AG09319 (cell line): ENCODE measurements around the gene PGPEP1.

ENCODE experiments used
- DNase-seq: peaks from one replicate; pipeline ENCODE4 v3.0.0-alpha.2; 2010; ENCODE audit warnings: low read depth; ENCODE audit errors: extremely low read depth
- TF ChIP-seq, protein P1 (sequence below): IDR thresholded peaks from 2 replicates; pipeline ENCODE4 v1.5.1; 2011; ENCODE audit warnings: low read depth, mild to moderate bottlenecking, inconsistent platforms, low read length, moderate library complexity

PGPEP1 gene

GRCh38 chr19:18326772-18327171 is 13.6 kb upstream of the PGPEP1 start:
- TF ChIP-seq, protein P1, sequence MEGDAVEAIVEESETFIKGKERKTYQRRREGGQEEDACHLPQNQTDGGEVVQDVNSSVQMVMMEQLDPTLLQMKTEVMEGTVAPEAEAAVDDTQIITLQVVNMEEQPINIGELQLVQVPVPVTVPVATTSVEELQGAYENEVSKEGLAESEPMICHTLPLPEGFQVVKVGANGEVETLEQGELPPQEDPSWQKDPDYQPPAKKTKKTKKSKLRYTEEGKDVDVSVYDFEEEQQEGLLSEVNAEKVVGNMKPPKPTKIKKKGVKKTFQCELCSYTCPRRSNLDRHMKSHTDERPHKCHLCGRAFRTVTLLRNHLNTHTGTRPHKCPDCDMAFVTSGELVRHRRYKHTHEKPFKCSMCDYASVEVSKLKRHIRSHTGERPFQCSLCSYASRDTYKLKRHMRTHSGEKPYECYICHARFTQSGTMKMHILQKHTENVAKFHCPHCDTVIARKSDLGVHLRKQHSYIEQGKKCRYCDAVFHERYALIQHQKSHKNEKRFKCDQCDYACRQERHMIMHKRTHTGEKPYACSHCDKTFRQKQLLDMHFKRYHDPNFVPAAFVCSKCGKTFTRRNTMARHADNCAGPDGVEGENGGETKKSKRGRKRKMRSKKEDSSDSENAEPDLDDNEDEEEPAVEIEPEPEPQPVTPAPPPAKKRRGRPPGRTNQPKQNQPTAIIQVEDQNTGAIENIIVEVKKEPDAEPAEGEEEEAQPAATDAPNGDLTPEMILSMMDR = no peak
- DNase-seq = no peak

GRCh38 chr19:18328340-18329034 is 11.9 kb upstream of the PGPEP1 start:
- peak; percentile 94 for DNase-seq
- TF ChIP-seq, protein P1 = peak; percentile 98

DNA sequence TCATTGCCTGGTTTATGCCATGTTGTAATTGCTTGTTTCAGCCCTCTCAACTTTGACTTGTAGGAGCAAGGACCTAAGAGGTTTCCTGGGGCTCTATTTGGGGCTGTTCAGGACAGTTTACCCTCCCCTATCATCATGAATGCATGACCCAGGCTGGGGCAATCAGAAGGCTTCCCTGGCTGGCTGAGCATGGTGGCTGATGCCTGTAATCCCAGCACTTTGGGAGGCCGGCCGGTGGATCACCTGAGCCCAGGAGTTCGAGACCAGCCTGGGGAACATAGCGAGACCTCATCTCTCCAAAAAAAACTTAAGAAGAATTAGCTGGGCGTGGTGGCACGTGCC is 11.4 kb upstream of the PGPEP1 start:
- TF ChIP-seq, protein P1 = no peak
- DNase-seq = no peak

GRCh38 chr19:18330868-18331267 is 9.5 kb upstream of the PGPEP1 start:
- TF ChIP-seq, protein P1 = no peak
- DNase-seq = no peak

DNA sequence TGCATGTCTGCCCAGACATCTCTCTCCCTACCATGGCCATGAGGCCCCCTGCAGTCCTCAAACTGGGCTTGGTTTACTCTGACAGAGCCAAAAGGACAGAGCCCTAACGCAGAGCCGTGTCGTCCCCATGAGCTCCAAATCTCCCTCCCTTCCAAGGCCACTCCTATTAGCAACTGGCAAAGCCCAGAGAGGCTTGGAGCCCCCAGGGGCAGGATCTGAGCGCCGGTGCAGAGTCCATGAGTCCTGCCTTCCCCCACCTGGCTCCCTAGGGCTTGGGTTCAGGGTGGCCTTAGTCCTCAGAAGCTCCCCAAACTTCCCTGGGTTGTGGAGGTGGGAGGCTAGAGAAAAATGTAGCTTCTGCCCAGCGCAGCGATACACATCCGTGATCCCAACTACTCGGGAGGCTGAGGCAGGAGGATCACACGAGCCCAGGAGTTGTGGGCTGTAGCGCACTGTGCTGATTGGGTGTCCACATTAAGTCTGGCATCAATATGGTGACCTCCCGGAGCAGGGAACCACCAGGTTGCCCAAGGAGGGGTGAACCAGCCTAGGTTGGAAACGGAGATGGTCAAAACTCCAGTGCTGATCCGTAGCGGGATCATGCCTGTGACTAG is 7.4 kb upstream of the PGPEP1 start:
- TF ChIP-seq, protein P1 = no peak

GRCh38 chr19:18333680-18334079 is 6.7 kb upstream of the PGPEP1 start:
- DNase-seq = no peak
- TF ChIP-seq, protein P1 = no peak

More for the DNA sequence above, 7.4 kb upstream of the PGPEP1 start:
- no peak for DNase-seq

GRCh38 chr19:18336121-18336520 is 4.3 kb upstream of the PGPEP1 start:
- TF ChIP-seq, protein P1 = no peak
- no peak for DNase-seq
